Endothelial cell of umbilical vein (primary cell): ENCODE measurements around the gene ANK2.

ENCODE experiments used
- CTCF ChIP-seq, 2 donors: IDR thresholded peaks; 1 replicate in 1 of 2; 2 replicates in 1 of 2; pipeline ENCODE4 v1.5.1; 2011; ENCODE audit warnings: low read length in 2 of 2, mild to moderate bottlenecking in 2 of 2, moderate library complexity in 2 of 2, control low read depth in 1 of 2, inconsistent platforms in 1 of 2, low read depth in 1 of 2; ENCODE audit not compliant: insufficient read depth in 1 of 2; ENCODE audit errors: extremely low read depth in 1 of 2
- EZH2 ChIP-seq: IDR thresholded peaks from 2 replicates; pipeline ENCODE4 v1.6.1; 2012; ENCODE audit warnings: borderline replicate concordance, low read depth, mild to moderate bottlenecking, moderate library complexity, low read length, inconsistent platforms; ENCODE audit not compliant: severe bottlenecking
- JUN ChIP-seq: IDR thresholded peaks from 2 replicates; pipeline ENCODE4 v1.6.1; 2011; ENCODE audit warnings: borderline replicate concordance, low read depth; ENCODE audit not compliant: insufficient read length, insufficient read depth
- POLR2A ChIP-seq: IDR thresholded peaks from 2 replicates; pipeline ENCODE4 v1.6.1; 2012; ENCODE audit warnings: low read depth, mild to moderate bottlenecking, control low read depth, low read length
- POLR2AphosphoS5 ChIP-seq: IDR thresholded peaks from 2 replicates; pipeline ENCODE4 v1.6.1; 2012; ENCODE audit warnings: low read depth, mild to moderate bottlenecking, control low read depth, low read length, moderate library complexity; ENCODE audit not compliant: insufficient read depth
- TF ChIP-seq, protein P1 (sequence below): IDR thresholded peaks from 2 replicates; pipeline ENCODE4 v1.6.1; 2011; ENCODE audit not compliant: insufficient read depth, insufficient read length

DNA sequence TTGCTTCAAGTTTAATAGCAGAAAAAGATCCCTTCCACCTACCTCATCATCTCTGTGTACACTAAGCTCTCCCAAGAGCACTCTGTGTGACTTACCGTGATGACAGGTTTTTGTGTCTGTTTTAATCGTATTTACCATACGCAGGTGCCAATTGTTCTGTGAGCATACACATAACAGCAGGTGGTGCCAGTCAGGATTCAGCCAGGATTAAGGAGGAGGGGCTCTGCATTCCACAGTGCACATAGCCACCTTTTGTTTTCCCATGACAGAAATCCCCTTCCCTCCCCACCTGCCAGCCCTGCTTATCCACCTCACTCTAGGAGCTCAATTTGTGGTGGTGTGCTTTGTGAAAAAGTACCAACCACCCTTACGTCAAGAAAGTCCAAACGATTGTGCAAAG lies 14.8 kb downstream of the ANK2 start:
- no peak for TF ChIP-seq CTCF (IDR thresholded peaks at IDR 0.05; ENCODE audit: extremely low read depth in 1 of 2, insufficient read depth in 1 of 2, low read depth in 1 of 2, low read length in 2 of 2)
- TF ChIP-seq POLR2AphosphoS5: no peak
- TF ChIP-seq POLR2A: no peak
- TF ChIP-seq JUN: no peak
- TF ChIP-seq EZH2: no peak
- TF ChIP-seq, protein P1, sequence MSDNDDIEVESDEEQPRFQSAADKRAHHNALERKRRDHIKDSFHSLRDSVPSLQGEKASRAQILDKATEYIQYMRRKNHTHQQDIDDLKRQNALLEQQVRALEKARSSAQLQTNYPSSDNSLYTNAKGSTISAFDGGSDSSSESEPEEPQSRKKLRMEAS: no peak
